HG03025 (cell line): ENCODE results near the gene CPA4.

Experiments
- ATAC-seq: cut with Tn5 transposase; IDR thresholded peaks from one replicate; pipeline ENCODE4 v1.9.1; 2021; ENCODE audit warnings: mild to moderate bottlenecking, moderate library complexity; ENCODE audit not compliant: unreplicated experiment, low FRiP score

The CPA4 gene

DNA sequence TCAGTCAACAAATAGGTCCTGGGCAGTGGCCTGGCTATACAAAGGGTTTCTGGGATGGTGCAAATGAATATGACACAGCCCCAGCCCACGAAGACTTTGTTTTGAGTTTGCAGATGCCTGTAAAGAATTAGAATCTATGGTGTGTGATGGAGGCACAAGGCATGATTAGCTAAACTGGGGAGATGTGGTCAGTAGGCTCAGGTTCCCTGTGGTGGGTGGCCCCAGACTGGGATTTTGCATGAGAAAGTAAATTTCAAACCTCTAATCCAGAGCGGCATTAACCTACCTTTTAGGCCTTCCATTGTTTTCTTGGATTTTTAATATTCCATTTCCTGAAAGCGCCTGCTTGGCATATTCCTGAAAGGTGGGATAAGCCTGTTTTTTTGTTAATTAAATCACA lies 45.3 kb downstream of the CPA4 start:
- no peak for ATAC-seq

- no peak for ATAC-seq
Observed at GRCh38 chr7:130341882-130342281, 48.9 kb downstream of the CPA4 start.

- no peak for ATAC-seq
Observed at GRCh38 chr7:130342701-130343380, 49.9 kb downstream of the CPA4 start.

DNA sequence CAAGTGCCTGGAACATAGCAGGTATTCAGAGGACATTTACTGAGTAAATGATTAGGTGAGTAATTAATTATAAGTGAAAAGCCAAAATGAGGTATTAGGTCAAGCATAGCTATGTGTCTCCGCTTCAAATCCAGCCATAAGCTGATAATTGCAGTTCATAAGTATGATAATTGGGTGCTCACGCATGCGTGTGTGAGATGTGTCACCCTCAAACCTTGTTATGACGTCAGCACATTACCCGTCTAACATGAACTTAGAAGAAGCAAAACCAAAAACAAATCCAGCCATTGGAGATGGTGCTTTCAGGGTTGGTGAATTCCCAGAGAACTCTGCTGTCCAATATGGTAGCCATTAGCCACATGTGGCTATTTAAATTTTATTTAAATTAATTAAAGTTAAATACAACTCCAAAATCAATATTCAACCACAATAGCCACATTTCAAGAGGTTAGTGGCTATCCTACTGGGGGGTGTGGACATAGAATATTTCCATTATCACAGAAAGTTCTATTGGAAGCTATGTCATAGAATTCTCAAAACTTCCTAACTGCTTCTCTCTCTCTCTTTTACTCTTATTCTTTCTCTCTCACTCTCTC lies 51.4 kb downstream of the CPA4 start, which contains the start of gene CPA5:
Gene CPA5 (plus strand): TSS at position 546 of the 596 bp plus-strand sequence. CDS start 1,670 bp downstream, outside the sequence.
- ATAC-seq: no peak

DNA sequence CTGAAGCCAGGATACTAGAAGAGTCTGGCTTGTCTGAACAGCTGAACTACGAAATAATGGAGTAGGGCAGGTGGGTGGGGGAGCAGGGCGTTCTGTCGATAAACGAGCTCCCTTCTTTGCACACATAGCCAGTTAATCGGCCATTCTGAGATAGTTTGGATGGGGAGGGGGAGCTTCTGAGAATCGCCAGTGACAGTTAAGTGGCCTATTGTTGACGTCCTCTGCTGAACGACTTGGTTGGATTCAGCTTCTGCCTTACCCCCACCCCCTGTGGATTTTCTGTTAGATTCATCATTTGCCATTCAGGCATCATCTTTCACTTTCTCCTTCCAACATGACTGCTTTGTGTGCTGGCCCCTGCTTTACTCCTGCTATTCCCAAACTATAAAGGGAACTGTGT lies 52.2 kb downstream of the CPA4 start:
- no peak for ATAC-seq

DNA sequence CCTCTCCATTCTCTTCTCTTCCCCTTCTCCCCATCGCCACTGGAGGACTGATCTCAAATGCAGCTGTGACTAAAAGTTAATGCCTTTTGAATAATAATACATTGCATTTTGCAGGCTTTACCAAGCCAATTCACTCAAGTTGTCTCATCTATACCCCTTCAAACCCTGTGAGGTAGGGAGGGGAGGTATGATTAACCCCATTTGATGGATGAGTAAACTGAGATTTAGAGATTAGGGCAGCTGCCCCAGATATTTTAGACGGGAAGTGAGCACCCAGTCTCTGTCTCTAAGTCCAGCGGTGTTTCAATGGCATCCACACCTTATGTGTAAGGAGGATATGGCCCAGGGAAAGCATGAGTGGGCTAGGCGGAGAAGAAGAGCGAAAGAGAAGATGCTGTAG lies 52.8 kb downstream of the CPA4 start:
- no peak for ATAC-seq

GRCh38 chr7:130346177-130346905 lies 53.4 kb downstream of the CPA4 start:
- ATAC-seq: no peak

- ATAC-seq: no peak
Observed at GRCh38 chr7:130346941-130347340, 54.0 kb downstream of the CPA4 start.

- no peak for ATAC-seq
Observed at GRCh38 chr7:130349911-130350782, 57.2 kb downstream of the CPA4 start.

GRCh38 chr7:130350945-130351790 lies 58.2 kb downstream of the CPA4 start:
- no peak for ATAC-seq

DNA sequence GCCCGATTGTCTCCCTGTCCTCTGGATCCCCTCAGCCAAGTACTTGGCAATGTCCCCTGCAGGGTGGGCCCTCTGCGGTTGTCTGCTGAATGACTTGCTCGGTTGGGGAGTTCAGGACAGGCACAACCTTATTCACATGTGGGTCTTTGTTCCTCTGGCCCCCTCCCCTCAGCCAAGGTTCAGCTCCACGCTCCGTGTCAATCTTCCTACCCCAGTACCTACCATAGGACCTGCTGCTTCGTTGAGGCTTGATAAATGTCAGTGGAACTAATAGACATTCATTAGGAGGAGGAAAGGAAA lies 58.8 kb downstream of the CPA4 start:
- ATAC-seq: no peak

DNA sequence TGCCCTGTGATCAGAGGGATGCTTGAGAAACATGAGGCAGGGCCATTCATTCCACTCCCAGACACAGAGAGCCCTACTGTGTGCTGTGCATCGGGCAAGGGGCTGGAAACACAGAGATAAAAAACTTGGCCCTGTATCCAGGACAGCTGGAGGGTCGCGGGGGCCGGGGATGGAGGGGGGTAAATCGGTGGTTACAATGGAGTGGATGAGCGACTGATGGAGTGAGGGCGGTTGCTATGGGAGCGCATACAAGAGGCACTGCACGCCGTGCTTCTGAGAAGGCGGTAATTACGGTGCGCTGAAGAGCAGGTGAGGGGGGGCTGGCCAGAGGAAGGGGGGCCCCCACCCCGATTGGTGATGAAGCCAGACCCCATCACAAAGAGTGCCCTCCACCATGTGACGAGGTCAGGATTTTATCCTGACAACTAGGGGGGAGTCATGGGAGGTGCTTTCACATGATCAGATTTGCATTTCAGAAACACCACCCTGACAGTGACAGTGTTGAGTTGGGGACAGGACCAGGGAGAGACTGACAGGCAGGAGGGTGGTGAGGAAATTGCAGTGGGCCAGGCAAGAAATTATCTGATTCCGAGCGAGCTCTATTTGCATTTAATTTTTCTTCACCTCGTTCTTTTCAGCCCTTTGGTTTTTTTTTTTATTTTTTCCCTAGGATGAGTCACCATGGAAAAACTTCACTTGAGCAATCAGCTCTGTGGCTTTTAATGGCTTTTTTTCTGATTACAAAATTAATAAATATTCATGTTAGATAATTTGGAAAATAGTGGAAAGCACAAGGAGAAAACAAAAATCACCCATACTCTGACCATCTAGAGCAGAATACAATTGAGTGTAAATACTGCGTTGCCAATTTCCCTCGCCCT lies 59.5 kb downstream of the CPA4 start:
- ATAC-seq: no peak

GRCh38 chr7:130353196-130353595 lies 60.2 kb downstream of the CPA4 start:
- ATAC-seq: no peak

- no peak for ATAC-seq
Observed at GRCh38 chr7:130356121-130356875, 63.3 kb downstream of the CPA4 start.

GRCh38 chr7:130356876-130357611 lies 64.1 kb downstream of the CPA4 start:
- ATAC-seq: no peak

- ATAC-seq: no peak
Observed at GRCh38 chr7:130358471-130358870, 65.5 kb downstream of the CPA4 start.

DNA sequence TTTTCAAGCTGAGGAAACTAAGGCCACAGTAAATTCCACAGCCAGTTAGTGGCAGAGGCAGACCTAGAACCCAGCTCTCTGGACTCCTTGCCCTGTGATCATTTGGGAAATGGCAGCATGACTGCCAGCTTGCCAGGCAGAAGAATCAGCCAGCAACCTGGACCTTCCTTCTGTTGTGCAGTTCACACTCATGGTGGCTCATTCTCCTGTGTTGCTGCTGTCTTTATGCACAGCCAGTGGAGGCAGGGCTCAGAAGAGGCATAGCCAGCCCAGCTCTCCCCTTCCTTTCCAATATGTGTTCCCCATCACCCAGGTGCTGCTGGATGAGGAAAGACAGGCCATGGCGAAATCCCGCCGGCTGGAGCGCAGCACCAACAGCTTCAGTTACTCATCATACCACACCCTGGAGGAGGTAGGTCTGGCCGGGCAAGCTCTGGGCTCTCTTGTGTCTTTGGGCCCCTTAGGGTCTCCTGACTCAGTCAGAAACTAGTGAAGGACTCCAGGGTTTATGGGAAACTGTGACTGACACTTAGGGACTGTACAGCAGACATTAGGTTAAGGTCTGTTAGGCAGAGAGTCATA lies 66.4 kb downstream of the CPA4 start:
- ATAC-seq: no peak
